ENCODE results near the gene EPB41L4A. TPM values are rescaled to one million over a fixed set of nuclear protein-coding genes. Genes with fewer than 3 reads are reported as not detected.

Gene EPB41L4A
- total RNA-seq, 1 donor = 0.72 TPM

DNA sequence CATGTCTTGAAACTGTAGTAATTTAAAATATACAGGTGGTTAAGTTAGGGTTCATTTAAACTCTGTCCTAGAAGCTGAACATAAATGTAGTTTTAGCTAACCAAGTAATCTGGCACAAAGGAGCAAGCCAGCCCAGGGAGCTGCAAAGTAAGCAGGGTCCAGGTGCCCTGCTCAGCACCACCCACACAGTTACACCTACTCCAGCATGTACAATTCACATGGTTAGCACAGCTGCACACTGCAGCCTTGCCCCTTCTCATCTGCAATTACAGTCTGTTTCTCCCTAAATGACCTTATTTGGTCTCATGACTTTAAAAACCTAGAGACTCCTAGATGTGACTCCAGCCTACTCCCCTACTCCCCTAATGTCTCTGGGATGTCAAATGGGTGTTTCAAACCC lies 128.4 kb downstream of the EPB41L4A start:
- Histone ChIP-seq H3K27me3 (ENCODE audit: insufficient read depth, low read length) (no peaks in the 10 kb centered on the region), H3K79me2 (ENCODE audit: insufficient read depth, low read length) (no peaks in the 10 kb centered on the region), H3K4me1 (ENCODE audit: insufficient read depth, low read length) (no peaks in the 10 kb centered on the region), H3K9me3 (ENCODE audit: low read depth, low read length) (no peaks in the 10 kb centered on the region), H4K20me1 (ENCODE audit: insufficient read depth, low read length) (no peaks in the 10 kb centered on the region), H3K4me3 (ENCODE audit: insufficient read depth, low read length) (no peak overlapping the region), H3K4me2 (ENCODE audit: insufficient read depth, low read length) (no peak overlapping the region), H3K27ac (ENCODE audit: low read depth, low read length) (no peak overlapping the region), H3K36me3 (ENCODE audit: insufficient read depth, low read length) (no peaks in the 10 kb centered on the region), H2AFZ (ENCODE audit: low read length) (no peak overlapping the region)
- TF ChIP-seq, protein P1, sequence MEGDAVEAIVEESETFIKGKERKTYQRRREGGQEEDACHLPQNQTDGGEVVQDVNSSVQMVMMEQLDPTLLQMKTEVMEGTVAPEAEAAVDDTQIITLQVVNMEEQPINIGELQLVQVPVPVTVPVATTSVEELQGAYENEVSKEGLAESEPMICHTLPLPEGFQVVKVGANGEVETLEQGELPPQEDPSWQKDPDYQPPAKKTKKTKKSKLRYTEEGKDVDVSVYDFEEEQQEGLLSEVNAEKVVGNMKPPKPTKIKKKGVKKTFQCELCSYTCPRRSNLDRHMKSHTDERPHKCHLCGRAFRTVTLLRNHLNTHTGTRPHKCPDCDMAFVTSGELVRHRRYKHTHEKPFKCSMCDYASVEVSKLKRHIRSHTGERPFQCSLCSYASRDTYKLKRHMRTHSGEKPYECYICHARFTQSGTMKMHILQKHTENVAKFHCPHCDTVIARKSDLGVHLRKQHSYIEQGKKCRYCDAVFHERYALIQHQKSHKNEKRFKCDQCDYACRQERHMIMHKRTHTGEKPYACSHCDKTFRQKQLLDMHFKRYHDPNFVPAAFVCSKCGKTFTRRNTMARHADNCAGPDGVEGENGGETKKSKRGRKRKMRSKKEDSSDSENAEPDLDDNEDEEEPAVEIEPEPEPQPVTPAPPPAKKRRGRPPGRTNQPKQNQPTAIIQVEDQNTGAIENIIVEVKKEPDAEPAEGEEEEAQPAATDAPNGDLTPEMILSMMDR (IDR thresholded peaks at IDR 0.05; ENCODE audit: extremely low read depth, low read depth, low read length) = no peak
- no peak for DNase-seq (ENCODE audit: insufficient read length, low spot score, missing footprints)

DNA sequence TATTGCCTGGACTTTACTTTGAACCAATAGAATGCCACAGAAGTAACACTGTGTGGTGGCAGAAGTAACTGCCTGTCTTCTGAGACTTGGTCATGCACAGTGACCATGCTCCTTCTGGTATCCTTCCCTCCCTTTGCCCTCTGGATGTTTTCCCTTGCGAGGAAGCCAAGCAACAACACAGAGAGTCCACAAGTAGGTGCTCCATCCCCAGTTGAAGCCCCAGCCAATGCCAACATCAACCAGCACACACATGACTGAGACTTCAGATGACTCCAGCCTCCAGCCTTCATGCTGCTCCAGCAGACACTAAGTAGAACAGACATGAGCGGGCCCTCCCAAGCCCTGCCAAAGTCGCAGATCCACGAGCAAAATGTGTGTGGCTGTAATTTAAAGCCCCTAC lies 129.6 kb downstream of the EPB41L4A start:
- Histone ChIP-seq H2AFZ (ENCODE audit: low read length) (no peak overlapping the region), H3K27ac (ENCODE audit: low read depth, low read length) (no peak overlapping the region), H3K79me2 (ENCODE audit: insufficient read depth, low read length) (no peaks in the 10 kb centered on the region), H3K9me3 (ENCODE audit: low read depth, low read length) (no peaks in the 10 kb centered on the region), H3K4me2 (ENCODE audit: insufficient read depth, low read length) (no peak overlapping the region), H4K20me1 (ENCODE audit: insufficient read depth, low read length) (no peaks in the 10 kb centered on the region), H3K36me3 (ENCODE audit: insufficient read depth, low read length) (no peaks in the 10 kb centered on the region), H3K4me1 (ENCODE audit: insufficient read depth, low read length) (no peaks in the 10 kb centered on the region), H3K27me3 (ENCODE audit: insufficient read depth, low read length) (no peaks in the 10 kb centered on the region), H3K4me3 (ENCODE audit: insufficient read depth, low read length) (no peak overlapping the region)
- TF ChIP-seq, protein P1 (IDR thresholded peaks at IDR 0.05; ENCODE audit: extremely low read depth, low read depth, low read length) = no peak
- no peak for DNase-seq (ENCODE audit: insufficient read length, low spot score, missing footprints)

DNA sequence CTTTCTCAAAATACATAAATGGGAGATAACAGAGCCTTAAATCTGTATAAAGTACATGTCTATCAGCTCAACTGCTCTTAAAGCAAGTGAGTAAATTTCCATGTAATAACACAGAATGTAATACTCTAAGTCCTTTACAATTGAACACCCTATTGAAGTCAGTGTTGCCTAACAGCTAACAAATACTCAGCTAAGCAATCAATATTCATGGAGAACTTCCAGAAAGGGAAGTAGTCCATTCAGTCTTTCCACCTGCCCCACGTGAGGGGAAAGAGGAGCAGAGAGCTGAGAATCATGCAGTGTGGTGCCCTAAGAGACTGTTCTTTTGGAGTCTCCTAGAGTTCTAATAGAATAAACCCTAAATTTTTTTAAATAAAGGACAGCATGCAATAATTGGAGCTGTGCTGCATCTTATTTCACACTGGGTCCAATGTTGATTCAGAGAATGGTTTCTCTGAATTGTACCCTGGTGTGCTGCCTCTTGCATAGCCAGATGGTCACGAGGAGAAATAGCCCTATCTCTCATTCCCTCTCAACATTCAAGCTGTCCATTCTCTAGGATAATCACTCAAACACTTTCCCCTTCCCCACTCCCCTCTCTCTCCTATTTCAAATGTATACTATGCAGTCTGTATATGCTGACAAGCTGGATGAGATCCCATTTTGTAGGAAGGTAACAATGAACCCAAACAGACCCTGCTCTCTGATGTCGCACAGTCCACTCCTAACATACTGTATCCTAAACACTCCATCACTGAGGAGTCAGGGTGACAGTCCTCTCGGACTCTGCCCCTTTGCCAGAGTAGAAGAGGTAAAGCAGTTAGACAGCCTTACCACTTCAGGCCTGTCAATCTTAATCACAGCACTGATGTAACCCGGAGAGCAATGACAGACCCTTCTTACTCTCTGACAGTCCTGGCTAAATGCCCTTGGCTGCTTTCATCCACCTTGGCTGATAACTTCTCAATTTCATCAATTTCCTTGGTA lies 134.8 kb downstream of the EPB41L4A start:
- Histone ChIP-seq H3K36me3 (ENCODE audit: insufficient read depth, low read length) (no peaks in the 10 kb centered on the region), H3K79me2 (ENCODE audit: insufficient read depth, low read length) (no peaks in the 10 kb centered on the region), H3K27ac (ENCODE audit: low read depth, low read length) (no peak overlapping the region), H3K9me3 (ENCODE audit: low read depth, low read length) (no peaks in the 10 kb centered on the region), H3K4me1 (ENCODE audit: insufficient read depth, low read length) (no peaks in the 10 kb centered on the region), H3K4me2 (ENCODE audit: insufficient read depth, low read length) (no peak overlapping the region), H2AFZ (ENCODE audit: low read length) (no peak overlapping the region), H4K20me1 (ENCODE audit: insufficient read depth, low read length) (no peaks in the 10 kb centered on the region), H3K27me3 (ENCODE audit: insufficient read depth, low read length) (no peaks in the 10 kb centered on the region), H3K4me3 (ENCODE audit: insufficient read depth, low read length) (no peak overlapping the region)
- TF ChIP-seq, protein P1 (IDR thresholded peaks at IDR 0.05; ENCODE audit: extremely low read depth, low read depth, low read length) = no peak
- DNase-seq (ENCODE audit: insufficient read length, low spot score, missing footprints) = no peak

DNA sequence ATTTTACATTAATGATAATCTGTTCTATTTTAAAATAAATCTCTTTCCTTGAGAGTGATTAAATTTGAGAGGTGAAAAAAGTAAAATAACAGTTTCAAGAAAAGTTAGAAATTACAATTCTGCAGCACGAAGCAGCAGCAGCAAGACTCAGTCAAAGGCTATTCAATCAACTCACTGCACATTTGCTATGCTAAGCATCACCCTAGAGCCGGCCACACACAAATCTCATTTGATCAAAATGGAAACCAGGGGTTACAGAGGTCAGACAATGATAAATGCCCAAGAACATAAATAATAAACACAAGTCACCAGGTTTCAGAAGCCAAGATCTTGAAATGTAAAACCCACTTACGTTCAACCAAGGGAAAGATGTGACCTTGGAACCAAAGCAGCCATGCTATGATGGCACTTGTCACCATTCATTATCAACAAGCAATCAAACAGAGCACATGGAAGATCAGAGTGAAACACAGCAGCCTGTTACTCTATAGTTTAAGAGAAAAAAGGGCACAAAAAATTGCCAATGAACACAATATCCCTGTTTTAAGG lies 136.0 kb downstream of the EPB41L4A start:
- Histone ChIP-seq H3K4me2 (ENCODE audit: insufficient read depth, low read length) (no peak overlapping the region), H2AFZ (ENCODE audit: low read length) (no peak overlapping the region), H3K9me3 (ENCODE audit: low read depth, low read length) (no peaks in the 10 kb centered on the region), H3K27ac (ENCODE audit: low read depth, low read length) (no peak overlapping the region), H3K27me3 (ENCODE audit: insufficient read depth, low read length) (no peaks in the 10 kb centered on the region), H3K4me1 (ENCODE audit: insufficient read depth, low read length) (no peaks in the 10 kb centered on the region), H4K20me1 (ENCODE audit: insufficient read depth, low read length) (no peaks in the 10 kb centered on the region), H3K79me2 (ENCODE audit: insufficient read depth, low read length) (no peaks in the 10 kb centered on the region), H3K36me3 (ENCODE audit: insufficient read depth, low read length) (no peaks in the 10 kb centered on the region), H3K4me3 (ENCODE audit: insufficient read depth, low read length) (no peak overlapping the region)
- no peak for DNase-seq (ENCODE audit: insufficient read length, low spot score, missing footprints)
- TF ChIP-seq, protein P1 (IDR thresholded peaks at IDR 0.05; ENCODE audit: extremely low read depth, low read depth, low read length) = no peak
